Measurements from ENCODE around the gene GRAP2. TPM values are rescaled to one million over a fixed set of nuclear protein-coding genes. Genes with fewer than 3 reads are reported as not detected.
"Not testable (repeated sequence)": the region's sequence is repeated elsewhere in the genome, so short reads cannot be mapped to it uniquely, and the experiment has no call there.

Gene GRAP2
- total RNA-seq, 4 donors from 2014 or later = 0.67 to 3.1 (median 1.7) TPM

GRCh38 chr22:39901565-39902146, 772 bp downstream of the GRAP2 start:
- Histone ChIP-seq H3K36me3 (no peaks in the 10 kb centered on the region), H3K4me1 (no peaks in the 10 kb centered on the region), H3K9me3 (no peaks in the 10 kb centered on the region), H3K27ac (no peak overlapping the region), H3K4me3 (no peak overlapping the region), H3K27me3 (peaks cover 7% of the 10 kb centered on the region)
- no peak for ATAC-seq
- TF ChIP-seq EP300 (IDR thresholded peaks at IDR 0.05) = no peak
- TF ChIP-seq POLR2A (IDR thresholded peaks at IDR 0.05) = no peak
- TF ChIP-seq CTCF (IDR thresholded peaks at IDR 0.05) = no peak
- no peak for TF ChIP-seq POLR2AphosphoS5 (IDR thresholded peaks at IDR 0.05)
- WGBS, 2 donors (ENCODE audit: low coverage in 1 of 2) = 72 to 83% methylated on average over 8 of the region's 8 CpGs

- H3K9me3 ChIP-seq, H3K36me3 ChIP-seq, H3K4me1 ChIP-seq, ATAC-seq, H3K4me3 ChIP-seq, H3K27ac ChIP-seq: not testable (repeated sequence)
- peaks cover 15% of the 10 kb centered on the region for H3K27me3 ChIP-seq
- WGBS, 2 donors (ENCODE audit: low coverage in 1 of 2) = 87 to 89% methylated on average over 5 to 9 of the region's 10 CpGs
Measured at GRCh38 chr22:39904024-39904423, 3.1 kb downstream of the GRAP2 start.

- H3K27ac ChIP-seq = no peak overlapping the region
- TF ChIP-seq EP300 (IDR thresholded peaks at IDR 0.05) (no peak), CTCF (IDR thresholded peaks at IDR 0.05) (no peak), POLR2A (IDR thresholded peaks at IDR 0.05) (no peak), POLR2AphosphoS5 (IDR thresholded peaks at IDR 0.05) (no peak)
- H3K4me1 ChIP-seq = no peaks in the 10 kb centered on the region
- H3K4me3 ChIP-seq = no peak overlapping the region
- H3K27me3 ChIP-seq = peaks cover 9% of the 10 kb centered on the region
- no peak for ATAC-seq
- H3K36me3 ChIP-seq = no peaks in the 10 kb centered on the region
- WGBS, 2 donors (ENCODE audit: low coverage in 1 of 2) = 79 to 85% methylated on average over 3 to 4 of the region's 4 CpGs
- no peaks in the 10 kb centered on the region for H3K9me3 ChIP-seq
Measured at GRCh38 chr22:39904862-39905261, 4.0 kb downstream of the GRAP2 start.

- TF ChIP-seq POLR2A (IDR thresholded peaks at IDR 0.05) (no peak), EP300 (IDR thresholded peaks at IDR 0.05) (no peak), CTCF (IDR thresholded peaks at IDR 0.05) (no peak), POLR2AphosphoS5 (IDR thresholded peaks at IDR 0.05) (no peak)
- no peak overlapping the region for H3K4me3 ChIP-seq
- no peak for ATAC-seq
- no peaks in the 10 kb centered on the region for H3K9me3 ChIP-seq
- no peaks in the 10 kb centered on the region for H3K4me1 ChIP-seq
- H3K27ac ChIP-seq = no peak overlapping the region
- H3K27me3 ChIP-seq = peaks cover 9% of the 10 kb centered on the region
- WGBS, 2 donors (ENCODE audit: low coverage in 1 of 2) = 74 to 100% methylated on average over 1 to 3 of the region's 3 CpGs
- H3K36me3 ChIP-seq = no peaks in the 10 kb centered on the region
Measured at GRCh38 chr22:39905687-39906086, 4.8 kb downstream of the GRAP2 start.

GRCh38 chr22:39906207-39906606, 5.3 kb downstream of the GRAP2 start:
- Histone ChIP-seq H3K9me3 (no peaks in the 10 kb centered on the region), H3K27me3 (peaks cover 9% of the 10 kb centered on the region), H3K36me3 (no peaks in the 10 kb centered on the region), H3K4me1 (no peaks in the 10 kb centered on the region), H3K27ac (no peak overlapping the region), H3K4me3 (no peak overlapping the region)
- no peak for ATAC-seq
- 63 to 84% methylated on average over 3 of the region's 3 CpGs for WGBS, 2 donors (ENCODE audit: low coverage in 1 of 2)
- TF ChIP-seq POLR2A (IDR thresholded peaks at IDR 0.05) (no peak), POLR2AphosphoS5 (IDR thresholded peaks at IDR 0.05) (no peak), CTCF (IDR thresholded peaks at IDR 0.05) (no peak), EP300 (IDR thresholded peaks at IDR 0.05) (no peak)

Data from gastroesophageal sphincter (tissue), 4 donors.